Smooth muscle cell of the coronary artery (primary cell): ENCODE data around the gene GET3. TPM values are rescaled to one million over a fixed set of nuclear protein-coding genes. Genes with fewer than 3 reads are reported as not detected.

Source experiments
- total RNA-seq: library from RNA; depleted of rRNA; stranded (reverse); fragments of >200 nt; gene quantifications from 2 replicates; pipeline ENCODE4 v1.2.3, GENCODE V29; 2014; ENCODE audit warnings: low replicate concordance

GET3 gene
- 107 and 190 TPM in 2 replicates for total RNA-seq

DNA sequence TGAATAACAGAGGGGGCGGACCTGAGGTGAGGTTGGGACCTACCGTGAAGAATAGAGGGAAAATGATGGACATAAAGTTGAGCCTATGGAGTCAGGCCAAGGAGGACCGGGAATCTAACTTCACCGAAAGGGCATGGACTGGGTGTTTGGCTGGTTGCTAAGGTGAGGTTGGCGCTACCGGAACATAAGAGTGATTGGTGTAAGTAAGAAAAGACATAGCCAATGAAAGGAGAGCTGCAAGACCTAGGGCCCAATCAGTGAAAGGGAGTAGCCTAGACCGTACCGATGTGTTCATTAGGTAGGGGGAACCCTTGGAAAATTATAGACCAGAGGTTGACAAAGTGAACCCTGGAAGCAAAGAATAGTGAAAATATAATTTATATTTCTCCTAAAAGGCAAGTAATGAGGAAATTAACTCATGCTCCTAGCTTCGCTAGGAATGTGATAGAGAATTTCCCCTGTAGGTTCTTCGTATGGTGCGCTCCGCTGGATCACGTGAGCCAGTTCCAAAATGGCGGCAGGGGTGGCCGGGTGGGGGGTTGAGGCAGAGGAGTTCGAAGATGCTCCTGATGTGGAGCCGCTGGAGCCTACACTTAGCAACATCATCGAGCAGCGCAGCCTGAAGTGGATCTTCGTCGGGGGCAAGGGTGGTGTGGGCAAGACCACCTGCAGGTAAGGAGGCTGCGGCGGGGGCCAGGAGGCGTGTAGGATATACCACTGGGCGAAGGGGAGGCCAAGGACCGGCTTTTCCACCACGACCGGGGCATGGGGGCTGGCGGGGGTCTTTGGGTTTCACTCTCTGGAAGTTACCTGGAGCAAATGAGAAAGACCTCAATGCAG is at the start of gene GET3:
Gene GET3, plus strand, starts transcription at position 503 of the 840 bp plus-strand sequence. Its CDS starts 9 bp downstream, at position 512.

DNA sequence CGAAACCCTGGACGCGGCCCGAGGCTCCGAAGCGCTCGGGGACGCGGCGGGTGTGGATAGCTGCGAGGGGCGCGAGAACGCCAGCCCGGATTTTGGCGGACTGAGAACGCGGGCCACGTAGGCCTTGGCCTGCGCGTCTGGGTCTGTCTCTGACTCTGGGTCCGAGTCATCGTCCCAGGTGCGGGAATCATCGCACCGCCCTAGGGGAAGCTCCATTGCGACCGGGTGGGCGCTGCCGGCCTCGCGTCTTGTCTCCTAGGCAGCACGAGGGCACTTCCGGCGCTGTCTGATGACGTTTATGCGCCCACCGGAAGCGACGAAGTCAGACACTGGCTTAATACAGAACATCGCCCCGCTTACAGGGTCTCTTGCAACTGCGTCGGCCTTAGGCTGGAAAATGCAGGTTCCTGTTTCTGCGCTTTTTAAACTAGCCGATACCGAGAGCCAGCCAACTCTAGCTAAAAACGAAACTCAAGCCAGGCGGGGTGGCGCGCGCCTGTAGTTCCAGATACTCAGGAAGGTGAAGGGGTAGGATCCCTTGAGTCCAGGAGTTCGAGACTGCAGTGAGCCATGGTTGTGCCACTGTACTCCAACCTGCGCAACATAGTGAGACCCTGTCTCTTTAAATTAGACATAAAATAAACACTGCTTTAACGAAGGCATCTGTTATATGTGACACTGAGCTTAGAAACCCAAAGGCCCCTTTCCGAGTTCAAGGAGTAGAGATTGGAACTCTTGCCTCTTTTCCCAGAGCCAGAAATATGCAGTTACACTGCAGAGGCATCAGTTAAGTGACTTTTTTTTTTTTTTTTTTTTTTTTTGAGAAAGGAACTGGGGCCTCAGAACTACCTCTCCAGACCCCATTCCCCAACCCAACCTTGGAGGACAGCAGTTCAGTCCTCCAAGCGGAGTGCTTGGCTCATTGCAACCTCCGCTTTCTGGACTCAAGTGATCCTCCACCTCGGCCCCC is 40.6 kb upstream of the GET3 start, which contains the start of gene FBXW9:
Gene FBXW9, minus strand, starts transcription at position 266 of the 970 bp plus-strand sequence. Its CDS starts 50 bp downstream, at position 216.

GRCh38 chr19:12723641-12724426 is 13.5 kb upstream of the GET3 start, which contains the start of gene TNPO2:
TSS of gene TNPO2 (minus strand) at chr19:12723932. CDS start at chr19:12720977, 2,955 bp downstream.

DNA sequence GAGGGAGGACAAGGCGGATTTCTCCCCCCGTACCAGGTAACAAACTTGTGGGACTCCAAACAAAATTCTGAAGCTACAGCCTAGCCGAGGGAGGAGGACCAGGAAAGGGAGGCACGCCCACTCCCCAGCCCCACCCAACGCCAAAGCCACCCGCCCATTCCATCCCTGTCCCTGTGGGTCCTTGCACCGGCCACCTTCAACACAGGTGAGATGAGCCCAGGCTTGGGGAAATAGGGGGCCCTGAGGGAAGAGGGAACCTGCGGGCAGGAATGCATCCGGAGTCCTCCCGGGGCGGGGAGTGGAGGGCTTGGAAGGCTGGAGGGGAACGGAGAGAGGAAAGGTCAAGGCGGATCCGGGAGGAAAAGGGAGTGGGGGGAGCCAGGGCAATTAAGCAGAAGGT is 14.3 kb downstream of the GET3 start, which contains the start of gene BEST2:
Gene BEST2, plus strand, starts transcription at position 157 of the 400 bp plus-strand sequence. CDS start 802 bp downstream, outside the sequence.

DNA sequence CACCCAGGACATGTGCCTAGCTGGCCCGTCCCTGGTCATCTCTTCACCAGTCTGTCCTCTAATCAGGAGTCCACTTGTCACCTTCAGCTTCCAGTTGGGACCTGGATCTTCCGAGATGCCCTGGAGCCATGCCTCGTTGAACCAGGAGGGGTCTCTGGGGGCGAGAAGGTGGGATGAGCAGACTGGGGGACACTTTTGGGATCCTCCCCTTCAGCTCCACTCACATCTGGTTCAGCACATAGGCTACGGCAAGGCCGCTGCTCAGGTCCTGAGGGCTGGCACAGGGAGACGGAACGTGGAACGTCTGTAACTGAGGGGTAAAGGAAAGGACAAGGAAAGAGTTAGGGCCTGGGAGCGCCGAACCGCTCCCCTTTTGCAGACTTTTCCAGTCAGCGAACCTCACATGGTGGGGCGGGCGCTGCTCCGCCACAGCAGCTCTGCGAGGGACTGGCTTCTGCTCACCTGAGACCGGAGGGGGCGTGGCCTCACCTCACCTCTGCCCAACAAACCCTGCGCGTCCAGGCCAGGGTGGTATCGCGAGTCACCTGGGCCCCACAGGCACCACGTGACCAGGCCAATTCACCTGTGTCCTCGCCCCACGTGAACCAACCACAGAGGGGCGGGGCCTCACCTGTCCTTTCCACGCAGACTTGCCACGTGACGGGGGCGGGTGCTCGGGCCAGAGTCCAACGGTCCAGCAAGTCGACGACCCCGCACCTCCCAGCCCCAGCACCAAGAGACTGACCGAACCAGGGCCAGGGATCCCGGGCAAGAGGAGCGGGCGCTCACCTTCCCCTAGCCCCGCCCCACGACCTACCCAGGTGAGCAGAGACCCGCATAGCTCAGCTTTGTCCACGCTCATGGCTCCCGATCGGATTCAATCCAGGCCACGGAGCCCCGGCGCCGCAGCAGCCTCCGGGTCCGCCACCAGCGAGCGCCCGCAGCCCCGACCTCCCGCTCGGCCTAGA is 37.6 kb downstream of the GET3 start, which contains the start of gene HOOK2:
Gene HOOK2, minus strand, starts transcription at position 965 of the 968 bp plus-strand sequence. Its CDS starts 103 bp downstream, at position 862.

DNA sequence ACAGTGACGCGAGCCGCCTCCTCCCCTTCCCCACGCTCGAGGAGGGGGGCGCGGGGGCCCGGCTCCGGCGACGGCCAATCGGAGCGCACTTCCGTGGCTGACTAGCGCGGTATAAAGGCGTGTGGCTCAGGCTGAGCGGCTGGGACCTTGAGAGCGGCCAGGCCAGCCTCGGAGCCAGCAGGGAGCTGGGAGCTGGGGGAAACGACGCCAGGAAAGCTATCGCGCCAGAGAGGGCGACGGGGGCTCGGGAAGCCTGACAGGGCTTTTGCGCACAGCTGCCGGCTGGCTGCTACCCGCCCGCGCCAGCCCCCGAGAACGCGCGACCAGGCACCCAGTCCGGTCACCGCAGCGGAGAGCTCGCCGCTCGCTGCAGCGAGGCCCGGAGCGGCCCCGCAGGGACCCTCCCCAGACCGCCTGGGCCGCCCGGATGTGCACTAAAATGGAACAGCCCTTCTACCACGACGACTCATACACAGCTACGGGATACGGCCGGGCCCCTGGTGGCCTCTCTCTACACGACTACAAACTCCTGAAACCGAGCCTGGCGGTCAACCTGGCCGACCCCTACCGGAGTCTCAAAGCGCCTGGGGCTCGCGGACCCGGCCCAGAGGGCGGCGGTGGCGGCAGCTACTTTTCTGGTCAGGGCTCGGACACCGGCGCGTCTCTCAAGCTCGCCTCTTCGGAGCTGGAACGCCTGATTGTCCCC is 54.2 kb downstream of the GET3 start, which contains the start of gene JUNB:
Gene JUNB, plus strand, starts transcription at position 142 of the 706 bp plus-strand sequence. Its CDS starts 286 bp downstream, at position 428.

Other genes starting within 250 kb of the GET3 start
- 4.0 and 9.5 TPM in 2 replicates for gene ZNF564, start 186.0 kb upstream of the GET3 start, total RNA-seq
- 6.4 and 6.8 TPM in 2 replicates for gene ZNF490, start 126.7 kb upstream of the GET3 start, total RNA-seq
- gene ZNF791, start 126.6 kb upstream of the GET3 start, total RNA-seq = 6.1 and 8.9 TPM in 2 replicates
- 29.1 and 32.4 TPM in 2 replicates for gene MAN2B1, start 70.8 kb upstream of the GET3 start, total RNA-seq
- gene WDR83, start 70.7 kb upstream of the GET3 start, total RNA-seq = 11.0 and 13.0 TPM in 2 replicates
- 57.6 and 65.5 TPM in 2 replicates for gene DHPS, start 55.6 kb upstream of the GET3 start, total RNA-seq
- gene GNG14, start 49.5 kb upstream of the GET3 start, total RNA-seq = not detected in 2 replicates
- 2.8 and 8.0 TPM in 2 replicates for gene FBXW9, start 40.9 kb upstream of the GET3 start, total RNA-seq
- 26.8 and 65.9 TPM in 2 replicates for gene TNPO2, start 13.6 kb upstream of the GET3 start, total RNA-seq
- gene TRIR, start 2.8 kb upstream of the GET3 start, total RNA-seq = 133 and 152 TPM in 2 replicates
- gene BEST2, start 14.3 kb downstream of the GET3 start, total RNA-seq = not detected in 2 replicates
- 15.7 and 18.7 TPM in 2 replicates for gene HOOK2, start 38.1 kb downstream of the GET3 start, total RNA-seq
- gene JUNB, start 54.0 kb downstream of the GET3 start, total RNA-seq = 33.2 and 138 TPM in 2 replicates
- gene PRDX2, start 64.3 kb downstream of the GET3 start, total RNA-seq = 169 and 248 TPM in 2 replicates
- 0.30 TPM in 1 of 2 replicates, not detected in the other for gene THSD8, start 64.6 kb downstream of the GET3 start, total RNA-seq
- 9.7 and 15.9 TPM in 2 replicates for gene RNASEH2A, start 69.1 kb downstream of the GET3 start, total RNA-seq
- not detected in 2 replicates for gene RTBDN, start 97.1 kb downstream of the GET3 start, total RNA-seq
- 0.35 TPM in 1 of 2 replicates, not detected in the other for gene MAST1, start 101.0 kb downstream of the GET3 start, total RNA-seq
- gene DNASE2, start 144.0 kb downstream of the GET3 start, total RNA-seq = 25.7 and 31.3 TPM in 2 replicates
- gene KLF1, start 149.7 kb downstream of the GET3 start, total RNA-seq = 0.12 TPM in 1 of 2 replicates, not detected in the other
- 13.3 and 19.8 TPM in 2 replicates for gene GCDH, start 153.7 kb downstream of the GET3 start, total RNA-seq
- 0.08 TPM in 1 of 2 replicates, not detected in the other for gene SYCE2, start 181.8 kb downstream of the GET3 start, total RNA-seq
- 38.4 and 44.9 TPM in 2 replicates for gene FARSA, start 196.2 kb downstream of the GET3 start, total RNA-seq
- gene CALR, start 201.1 kb downstream of the GET3 start, total RNA-seq = 1,958 and 2,935 TPM in 2 replicates
- 53.6 and 59.7 TPM in 2 replicates for gene RAD23A, start 208.4 kb downstream of the GET3 start, total RNA-seq
- gene GADD45GIP1, start 219.7 kb downstream of the GET3 start, total RNA-seq = 21.4 and 38.0 TPM in 2 replicates
- gene DAND5, start 232.1 kb downstream of the GET3 start, total RNA-seq = 0.08 TPM in 1 of 2 replicates, not detected in the other